DOHH2 (cell line): ENCODE results near the gene AUTS2.

Experiments used
- H3F3A ChIP-seq: fragments of 200-600 bp; sonication (generic), shearing (Covaris generic); 2 replicates; pipeline ENCODE4 v1.6.0; 2016; ENCODE audit warnings: antibody characterized with exemption, mild to moderate bottlenecking; ENCODE audit not compliant: control insufficient read depth, insufficient read depth
- H3K27ac ChIP-seq: fragments of 200-600 bp; sonication (generic); 2 replicates; pipeline ENCODE4 v1.5.1; 2014; ENCODE audit warnings: low read depth, mild to moderate bottlenecking, low read length, moderate library complexity
- H3K27me3 ChIP-seq: fragments of 200-600 bp; sonication (generic); 2 replicates; pipeline ENCODE4 v1.6.1; 2014; ENCODE audit warnings: mild to moderate bottlenecking, low read length, mixed read lengths; ENCODE audit not compliant: control insufficient read depth
- H3K36me3 ChIP-seq: fragments of 200-600 bp; sonication (generic); 2 replicates; pipeline ENCODE4 v1.6.1; 2014; ENCODE audit warnings: mild to moderate bottlenecking, low read length, moderate library complexity, mixed read lengths; ENCODE audit not compliant: control insufficient read depth
- H3K4me1 ChIP-seq: fragments of 200-600 bp; sonication (generic); 2 replicates; pipeline ENCODE4 v1.6.1; 2014; ENCODE audit warnings: mild to moderate bottlenecking, low read length, mixed read lengths; ENCODE audit not compliant: control insufficient read depth
- H3K4me2 ChIP-seq: fragments of 200-600 bp; sonication (generic); 2 replicates; pipeline ENCODE4 v1.6.0; 2014; ENCODE audit warnings: mild to moderate bottlenecking, low read length, moderate library complexity
- H3K4me3 ChIP-seq: fragments of 200-600 bp; sonication (generic); 2 replicates; pipeline ENCODE4 v1.5.1; 2014; ENCODE audit warnings: mild to moderate bottlenecking, low read length, mixed read lengths
- H3K79me2 ChIP-seq: fragments of 200-600 bp; sonication (generic); 2 replicates; pipeline ENCODE4 v1.6.1; 2014; ENCODE audit warnings: mild to moderate bottlenecking, low read length, mixed read lengths; ENCODE audit not compliant: control insufficient read depth
- H3K9me2 ChIP-seq: fragments of 200-600 bp; sonication (generic); replicated peaks from 2 replicates; pipeline ENCODE4 v1.6.1; 2014; ENCODE audit warnings: mild to moderate bottlenecking, low read length, mixed read lengths; ENCODE audit not compliant: control insufficient read depth
- H3K9me3 ChIP-seq: fragments of 200-600 bp; sonication (generic); 2 replicates; pipeline ENCODE4 v1.6.1; 2014; ENCODE audit warnings: antibody characterized with exemption, low read length, mixed read lengths; ENCODE audit not compliant: control insufficient read depth, insufficient read depth
- H4K20me1 ChIP-seq: fragments of 200-600 bp; sonication (generic); 2 replicates; pipeline ENCODE4 v1.6.0; 2014; ENCODE audit warnings: low read depth, mild to moderate bottlenecking, antibody characterized with exemption, low read length, moderate library complexity; ENCODE audit not compliant: control insufficient read depth, insufficient read depth
- CTCF ChIP-seq: fragments of 200-600 bp; sonication (generic); IDR thresholded peaks from one replicate; pipeline ENCODE4 v1.5.1; 2014; ENCODE audit warnings: antibody characterized with exemption, mild to moderate bottlenecking, low read depth, low read length; ENCODE audit not compliant: poor library complexity, severe bottlenecking
- EZH2phosphoT487 ChIP-seq: fragments of 200-600 bp; sonication (generic); IDR thresholded peaks from 2 replicates; pipeline ENCODE4 v1.6.1; 2017; ENCODE audit warnings: borderline replicate concordance, mild to moderate bottlenecking, antibody characterized with exemption, low read length, moderate library complexity, mixed read lengths

The AUTS2 gene

GRCh38 chr7:69773535-69774225 lies 175.4 kb downstream of the AUTS2 start:
- peaks cover 9% of the 10 kb centered on the region; the same call in 1 of the 2 replicates for H4K20me1 ChIP-seq
- H3K79me2 ChIP-seq = peaks cover 86% of the 10 kb centered on the region
- H3F3A ChIP-seq = no peaks in the 10 kb centered on the region
- H3K27ac ChIP-seq = no peak overlapping the region
- H3K4me2 ChIP-seq = no peak overlapping the region
- no peaks in the 10 kb centered on the region for H3K9me3 ChIP-seq
- TF ChIP-seq CTCF = no peak
- TF ChIP-seq EZH2phosphoT487 = no peak
- H3K27me3 ChIP-seq = no peaks in the 10 kb centered on the region
- no peaks in the 10 kb centered on the region for H3K9me2 ChIP-seq
- peaks cover 32% of the 10 kb centered on the region for H3K4me1 ChIP-seq
- no peaks in the 10 kb centered on the region for H3K36me3 ChIP-seq
- H3K4me3 ChIP-seq = no peak overlapping the region

- H3K9me3 ChIP-seq = no peaks in the 10 kb centered on the region
- peaks cover 81% of the 10 kb centered on the region for H3K79me2 ChIP-seq
- no peaks in the 10 kb centered on the region for H3K27me3 ChIP-seq
- H3K36me3 ChIP-seq = no peaks in the 10 kb centered on the region
- no peaks in the 10 kb centered on the region for H3K9me2 ChIP-seq
- no peak overlapping the region for H3K27ac ChIP-seq
- H3K4me2 ChIP-seq = no peak overlapping the region
- TF ChIP-seq EZH2phosphoT487 = no peak
- no peak for TF ChIP-seq CTCF
- H3K4me1 ChIP-seq = peaks cover 21% of the 10 kb centered on the region
- H4K20me1 ChIP-seq = peaks cover 9% of the 10 kb centered on the region; the same call in 1 of the 2 replicates
- H3K4me3 ChIP-seq = no peak overlapping the region
- no peaks in the 10 kb centered on the region for H3F3A ChIP-seq
Observed at GRCh38 chr7:69775231-69775771, 177.0 kb downstream of the AUTS2 start.

GRCh38 chr7:69776611-69777010 lies 178.3 kb downstream of the AUTS2 start:
- H3K4me3 ChIP-seq = no peak overlapping the region

GRCh38 chr7:69778138-69778537 lies 179.9 kb downstream of the AUTS2 start:
- Histone ChIP-seq H4K20me1 (peaks cover 7% of the 10 kb centered on the region; the same call in 1 of the 2 replicates), H3K27ac (no peak overlapping the region), H3K27me3 (no peaks in the 10 kb centered on the region), H3K9me2 (no peaks in the 10 kb centered on the region), H3K79me2 (peaks cover 85% of the 10 kb centered on the region), H3K36me3 (no peaks in the 10 kb centered on the region), H3K4me3 (no peak overlapping the region), H3K4me1 (peaks cover 24% of the 10 kb centered on the region), H3F3A (no peaks in the 10 kb centered on the region), H3K4me2 (no peak overlapping the region), H3K9me3 (no peaks in the 10 kb centered on the region)
- TF ChIP-seq CTCF (no peak), EZH2phosphoT487 (no peak)

More at GRCh38 chr7:69776611-69777010, 178.3 kb downstream of the AUTS2 start:
- no peaks in the 10 kb centered on the region for H3K27me3 ChIP-seq
- H3K4me2 ChIP-seq = no peak overlapping the region
- H3K79me2 ChIP-seq = peaks cover 82% of the 10 kb centered on the region
- H3K27ac ChIP-seq = no peak overlapping the region
- no peak for TF ChIP-seq EZH2phosphoT487
- no peaks in the 10 kb centered on the region for H3K9me3 ChIP-seq
- peaks cover 20% of the 10 kb centered on the region for H3K4me1 ChIP-seq
- peaks cover 7% of the 10 kb centered on the region; the same call in 1 of the 2 replicates for H4K20me1 ChIP-seq
- H3K36me3 ChIP-seq = no peaks in the 10 kb centered on the region
- no peaks in the 10 kb centered on the region for H3K9me2 ChIP-seq
- H3F3A ChIP-seq = no peaks in the 10 kb centered on the region
